ENCODE measurements around the gene OR9Q2. TPM values are rescaled to one million over a fixed set of nuclear protein-coding genes. Genes with fewer than 3 reads are reported as not detected.

OR9Q2 gene, protein sequence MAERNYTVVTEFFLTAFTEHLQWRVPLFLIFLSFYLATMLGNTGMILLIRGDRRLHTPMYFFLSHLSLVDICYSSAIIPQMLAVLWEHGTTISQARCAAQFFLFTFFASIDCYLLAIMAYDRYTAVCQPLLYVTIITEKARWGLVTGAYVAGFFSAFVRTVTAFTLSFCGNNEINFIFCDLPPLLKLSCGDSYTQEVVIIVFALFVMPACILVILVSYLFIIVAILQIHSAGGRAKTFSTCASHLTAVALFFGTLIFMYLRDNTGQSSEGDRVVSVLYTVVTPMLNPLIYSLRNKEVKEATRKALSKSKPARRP
- total RNA-seq = not detected
- not detected for polyA plus RNA-seq (ENCODE audit: insufficient read depth, low read depth, low replicate concordance)
- long read RNA-seq, donor 1 = 0 reads
- long read RNA-seq, donor 2 = 0 reads
- long read RNA-seq, donor 3 = 0 reads
- long read RNA-seq, donor 4 = 0 reads
- long read RNA-seq, donor 5 = 0 reads
- long read RNA-seq, donor 6 = 0 reads
- long read RNA-seq, donor 7 = 0 reads
- long read RNA-seq, donor 8 = 0 reads
- long read RNA-seq, donor 9 = 0 reads
- long read RNA-seq, donor 10 = 0 reads

DNA sequence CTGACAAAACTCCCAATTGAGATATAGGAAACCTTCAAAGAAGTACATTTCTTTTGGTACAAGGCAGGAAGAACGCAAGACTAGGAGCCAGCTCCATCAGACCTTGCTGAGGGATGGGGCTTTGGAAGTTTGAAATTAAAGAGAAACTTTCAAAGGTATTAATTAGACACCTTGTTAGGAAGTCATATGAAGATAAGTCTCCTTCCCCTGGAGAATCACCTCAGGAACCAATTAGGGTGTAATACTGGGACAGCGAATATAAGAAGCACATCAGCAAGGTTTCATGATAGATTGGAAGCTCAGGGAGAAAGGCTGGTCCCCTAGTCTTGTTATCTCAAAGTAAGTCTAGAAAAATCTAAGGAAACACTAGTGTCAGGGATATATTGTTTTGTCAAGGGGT, at the start of gene OR9Q2:
TSS of gene OR9Q2 (plus strand) at position 301 of the 400 bp plus-strand sequence. CDS start 1,421 bp downstream, outside the sequence.
- H3K4me1 ChIP-seq (ENCODE audit: control insufficient read depth in 2 of 3, insufficient read depth in 2 of 3, low read depth in 1 of 3, low read length in 3 of 3) = no peaks in the 10 kb centered on the region
- no peak within 1 kb of the TSS for H3K4me3 ChIP-seq (ENCODE audit: low read length in 3 of 3)
- H3K9me3 ChIP-seq (ENCODE audit: control insufficient read depth in 2 of 3, insufficient read depth in 1 of 3, low read length in 3 of 3) = no peaks in the 10 kb centered on the region
- no peak for DNase-seq
- FAIRE-seq = no peak
- TF ChIP-seq, protein P1, sequence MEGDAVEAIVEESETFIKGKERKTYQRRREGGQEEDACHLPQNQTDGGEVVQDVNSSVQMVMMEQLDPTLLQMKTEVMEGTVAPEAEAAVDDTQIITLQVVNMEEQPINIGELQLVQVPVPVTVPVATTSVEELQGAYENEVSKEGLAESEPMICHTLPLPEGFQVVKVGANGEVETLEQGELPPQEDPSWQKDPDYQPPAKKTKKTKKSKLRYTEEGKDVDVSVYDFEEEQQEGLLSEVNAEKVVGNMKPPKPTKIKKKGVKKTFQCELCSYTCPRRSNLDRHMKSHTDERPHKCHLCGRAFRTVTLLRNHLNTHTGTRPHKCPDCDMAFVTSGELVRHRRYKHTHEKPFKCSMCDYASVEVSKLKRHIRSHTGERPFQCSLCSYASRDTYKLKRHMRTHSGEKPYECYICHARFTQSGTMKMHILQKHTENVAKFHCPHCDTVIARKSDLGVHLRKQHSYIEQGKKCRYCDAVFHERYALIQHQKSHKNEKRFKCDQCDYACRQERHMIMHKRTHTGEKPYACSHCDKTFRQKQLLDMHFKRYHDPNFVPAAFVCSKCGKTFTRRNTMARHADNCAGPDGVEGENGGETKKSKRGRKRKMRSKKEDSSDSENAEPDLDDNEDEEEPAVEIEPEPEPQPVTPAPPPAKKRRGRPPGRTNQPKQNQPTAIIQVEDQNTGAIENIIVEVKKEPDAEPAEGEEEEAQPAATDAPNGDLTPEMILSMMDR (IDR thresholded peaks at IDR 0.05; ENCODE audit: borderline replicate concordance, extremely low read depth, insufficient read depth) = no peak
- H3K36me3 ChIP-seq (ENCODE audit: control insufficient read depth in 2 of 3, insufficient read depth in 3 of 3, low read length in 3 of 3) = no peaks in the 10 kb centered on the region
- no peaks in the 10 kb centered on the region for H3K27me3 ChIP-seq (ENCODE audit: control insufficient read depth, insufficient read depth, low read length)
- intact Hi-C loops (cut with DNase I) = no loop called here
- H3K9ac ChIP-seq (ENCODE audit: low read length in 3 of 3) = no peak within 1 kb of the TSS
- no peak within 1 kb of the TSS for H3K27ac ChIP-seq (ENCODE audit: low read depth in 2 of 2, low read length in 2 of 2)

DNA sequence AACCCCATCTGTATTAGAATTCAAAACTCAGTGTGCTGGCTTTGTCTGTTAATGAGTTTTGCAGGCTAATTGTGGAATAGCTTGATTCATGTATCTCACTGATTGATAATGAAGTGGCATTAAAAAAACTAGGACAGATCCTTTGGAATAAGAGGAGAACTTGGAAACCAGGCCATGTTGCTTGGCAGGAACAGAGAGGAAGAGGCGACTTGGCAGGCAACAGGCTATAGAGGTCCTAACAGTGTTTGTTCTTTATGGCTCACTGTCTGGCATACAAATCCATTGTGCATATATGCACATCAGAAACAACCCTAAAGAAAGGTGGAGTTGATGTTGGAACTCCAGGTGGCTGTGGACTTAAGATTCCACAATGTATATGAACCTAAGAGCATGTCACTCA, 46.1 kb upstream of the OR9Q2 start:
- H3K4me3 ChIP-seq (ENCODE audit: low read length in 3 of 3) = no peak overlapping the region
- TF ChIP-seq, protein P1 (IDR thresholded peaks at IDR 0.05; ENCODE audit: borderline replicate concordance, extremely low read depth, insufficient read depth) = no peak
- no peaks in the 10 kb centered on the region for H3K4me1 ChIP-seq (ENCODE audit: control insufficient read depth in 2 of 3, insufficient read depth in 2 of 3, low read depth in 1 of 3, low read length in 3 of 3)
- no peak overlapping the region for H3K27ac ChIP-seq (ENCODE audit: low read depth in 2 of 2, low read length in 2 of 2)
- no peak overlapping the region for H3K9ac ChIP-seq (ENCODE audit: low read length in 3 of 3)
- no peaks in the 10 kb centered on the region for H3K9me3 ChIP-seq (ENCODE audit: control insufficient read depth in 2 of 3, insufficient read depth in 1 of 3, low read length in 3 of 3)
- intact Hi-C loops (cut with DNase I) = no loop called here
- no peaks in the 10 kb centered on the region for H3K36me3 ChIP-seq (ENCODE audit: control insufficient read depth in 2 of 3, insufficient read depth in 3 of 3, low read length in 3 of 3)
- H3K27me3 ChIP-seq (ENCODE audit: control insufficient read depth, insufficient read depth, low read length) = no peaks in the 10 kb centered on the region
- FAIRE-seq (no peak), DNase-seq (no peak)

DNA sequence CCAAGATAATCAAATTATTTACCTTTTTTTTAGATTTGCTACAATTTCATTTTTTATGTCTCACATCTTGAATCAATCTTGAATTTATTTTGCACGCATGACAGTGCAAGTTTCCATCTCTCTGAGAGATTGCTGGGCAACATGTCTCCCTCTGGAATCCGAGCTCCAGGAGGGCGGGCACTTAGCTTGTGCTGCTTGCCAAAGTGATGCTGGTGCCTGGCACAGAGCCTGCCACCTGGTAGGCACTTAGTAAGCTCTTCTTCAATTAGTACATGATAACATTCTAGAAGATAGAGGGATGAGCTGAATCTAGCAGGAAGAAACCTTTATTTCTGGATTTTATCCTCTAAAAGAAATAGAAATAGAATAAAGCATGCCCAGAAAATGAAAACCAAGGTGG, 36.1 kb upstream of the OR9Q2 start:
- DNase-seq = no peak
- Histone ChIP-seq H3K9me3 (ENCODE audit: control insufficient read depth in 2 of 3, insufficient read depth in 1 of 3, low read length in 3 of 3) (no peaks in the 10 kb centered on the region), H3K27ac (ENCODE audit: low read depth in 2 of 2, low read length in 2 of 2) (no peak overlapping the region), H3K36me3 (ENCODE audit: control insufficient read depth in 2 of 3, insufficient read depth in 3 of 3, low read length in 3 of 3) (no peaks in the 10 kb centered on the region), H3K4me3 (ENCODE audit: low read length in 3 of 3) (no peak overlapping the region), H3K4me1 (ENCODE audit: control insufficient read depth in 2 of 3, insufficient read depth in 2 of 3, low read depth in 1 of 3, low read length in 3 of 3) (no peaks in the 10 kb centered on the region), H3K27me3 (ENCODE audit: control insufficient read depth, insufficient read depth, low read length) (no peaks in the 10 kb centered on the region), H3K9ac (ENCODE audit: low read length in 3 of 3) (no peak overlapping the region)
- intact Hi-C loops (cut with DNase I) = no loop called here
- TF ChIP-seq, protein P1 (IDR thresholded peaks at IDR 0.05; ENCODE audit: borderline replicate concordance, extremely low read depth, insufficient read depth) = no peak
- no peak for FAIRE-seq

Data from kidney (tissue), 22 donors.